Heart left ventricle (tissue), 16 donors: ENCODE results near the gene ARID3B. TPM values are rescaled to one million over a fixed set of nuclear protein-coding genes. Genes with fewer than 3 reads are reported as not detected.

Source experiments
- ATAC-seq, 4 donors: fragments of 200-7000 bp; cut with Tn5 transposase; one replicate each; pipeline ENCODE4 v1.9.1; 2020 to 2022; ENCODE audit warnings: moderate library complexity in 4 of 4, mild to moderate bottlenecking in 3 of 4, moderate number of reproducible peaks in 1 of 4
- DNase-seq, 5 donors: peaks; one replicate each; pipeline ENCODE4 v3.0.0-alpha.2; 2020
- H3K27ac ChIP-seq, 12 donors: fragments of 200-600 bp; sonication (generic) in 4 of 12; one replicate each; pipeline versions ENCODE4 v1.5.0 to v1.8.0; 2016 to 2022; ENCODE audit warnings: mild to moderate bottlenecking in 2 of 12
- H3K27me3 ChIP-seq, 9 donors: fragments of 200-600 bp; sonication (generic) in 2 of 9; one replicate each; pipeline versions ENCODE4 v1.5.1 to v1.8.0; 2016 to 2022; ENCODE audit warnings: mild to moderate bottlenecking in 3 of 9
- H3K36me3 ChIP-seq, 9 donors: fragments of 200-600 bp; sonication (generic) in 2 of 9; one replicate each; pipeline versions ENCODE4 v1.5.0 to v1.8.0; 2018 to 2022; ENCODE audit warnings: mild to moderate bottlenecking in 2 of 9
- H3K4me1 ChIP-seq, 12 donors: fragments of 200-600 bp; sonication (generic) in 4 of 12; one replicate each; pipeline versions ENCODE4 v1.5.0 to v1.8.0; 2016 to 2022; ENCODE audit warnings: mild to moderate bottlenecking in 3 of 12
- H3K4me3 ChIP-seq, 12 donors: fragments of 200-600 bp; sonication (generic) in 4 of 12; one replicate each; pipeline versions ENCODE4 v1.5.0 to v1.8.0; 2017 to 2022; ENCODE audit warnings: mild to moderate bottlenecking in 9 of 12, moderate library complexity in 4 of 12
- H3K9me3 ChIP-seq, 12 donors: fragments of 200-600 bp; sonication (generic) in 4 of 12; one replicate each; pipeline versions ENCODE4 v1.5.0 to v1.8.0; 2016 to 2022; ENCODE audit warnings: mild to moderate bottlenecking in 1 of 12
- POLR2A ChIP-seq, 2 donors: fragments of 450-650 bp; IDR thresholded peaks; one replicate each; pipeline ENCODE4 v1.6.1; 2017; ENCODE audit warnings: antibody characterized with exemption in 2 of 2, mild to moderate bottlenecking in 2 of 2, moderate library complexity in 2 of 2
- WGBS, 4 donors: extraction: QIAGEN DNeasy Blood & Tissue Kit in 2 of 4; methylation state at CpG; one replicate each; pipeline versions ENCODE4 v1.1.5 to v1.1.7; 2013 to 2018; 5-methylcytosine and 5-hydroxymethylcytosine counted together
- intact Hi-C, 10 donors: fragments of 100-400 bp; cut with DNase I; formaldehyde crosslinking; loops; one replicate each; pipeline versions ENCODE4 v1.11.1 to v1.14.2; 2022
- polyA plus RNA-seq, 2 donors: library from polyadenylated mRNA; stranded (reverse); fragments of 200-250 nt; gene quantifications; one replicate each; pipeline ENCODE4 v1.2.3, GENCODE V29; 2013
- total RNA-seq, 9 donors: library from RNA; depleted of rRNA in 2 of 9; stranded (reverse); fragments of >200 nt in 2 of 9; fragmentation: NEBNext Ultra II Directional in 3 of 9; extraction: Animal tissue kit (Norgen Biotek cat#: 25700) in 3 of 9; gene quantifications; one replicate each; pipeline versions ENCODE4 v1.1.0 to v1.2.4, GENCODE V29; 2016 to 2023
- TF ChIP-seq, protein P1 (sequence below), 12 donors: fragments of 200-600 bp; sonication (generic) in 4 of 12; IDR thresholded peaks; one replicate each; pipeline versions ENCODE4 v1.5.0 to v1.8.0; 2018 to 2022; ENCODE audit warnings: antibody characterized with exemption in 12 of 12, mild to moderate bottlenecking in 5 of 12
- donor health status: ischemic (EF 13 %, LVEDD 7.1; RV severe dilation, severe dysfunction).
- donor health status: healthy with polysubstance abuse.
- donor health status: DM: no; HTN: yes; CAD: no.
- donor health status: DM: no; HTN: no; CAD: no.
- donor health status: ischemic (EF 25% LVEDD 6.9; RV normal size, moderate dysfunction).
- donor health status: ischemic (EF 25% LVEDD 5.7; RV mildly dilated, moderate dysfunction).
- donor health status: healthy.
- donor health status: DM: yes; HTN: yes; CAD: no.
- donor health status: ischemic (EF 35%, LVEDD 5.7; RV mildly dilated, moderate dysfunction).
- donor health status: nonischemic (EF 11% LVEDD 7.7; RV severe dilation, severe dysfunction).
- donor health status: DM: yes; HTN: yes; CAD: no.
- donor health status: PGD.
- donor health status: ischemic (EF 29% LVEDD 5.4; RV normal size, mild dysfunction).
- donor health status: nonischemic (EF 23%, LVEDD 6.1; RV moderate dilation, normal function).

The ARID3B gene
- total and polyA plus RNA-seq, 11 donors, result 1.3 to 4.3 (median 2.1) TPM

DNA sequence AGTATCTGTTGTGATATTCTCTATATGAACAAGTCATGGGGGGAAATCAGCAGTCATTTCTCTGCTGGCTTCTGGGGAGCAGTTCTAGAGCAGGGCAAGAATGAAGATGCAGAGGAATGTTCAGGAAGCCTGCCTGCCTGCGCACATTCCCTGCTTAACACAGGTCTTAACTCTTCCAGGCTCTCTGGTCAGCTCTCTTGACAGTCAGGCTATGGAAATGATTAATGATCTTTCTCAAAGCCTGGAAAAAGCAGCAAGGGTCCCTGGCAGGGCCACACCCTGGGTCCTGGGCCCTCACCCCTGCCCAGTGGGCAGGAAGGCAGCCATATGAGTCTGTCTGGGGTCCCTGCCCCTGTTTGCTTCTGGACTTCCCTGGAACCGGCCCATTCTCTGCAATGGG, 43.2 kb downstream of the ARID3B start:
- no peak overlapping the region for H3K4me3 ChIP-seq
- intact Hi-C loops, result no loop called here
- TF ChIP-seq, protein P1, sequence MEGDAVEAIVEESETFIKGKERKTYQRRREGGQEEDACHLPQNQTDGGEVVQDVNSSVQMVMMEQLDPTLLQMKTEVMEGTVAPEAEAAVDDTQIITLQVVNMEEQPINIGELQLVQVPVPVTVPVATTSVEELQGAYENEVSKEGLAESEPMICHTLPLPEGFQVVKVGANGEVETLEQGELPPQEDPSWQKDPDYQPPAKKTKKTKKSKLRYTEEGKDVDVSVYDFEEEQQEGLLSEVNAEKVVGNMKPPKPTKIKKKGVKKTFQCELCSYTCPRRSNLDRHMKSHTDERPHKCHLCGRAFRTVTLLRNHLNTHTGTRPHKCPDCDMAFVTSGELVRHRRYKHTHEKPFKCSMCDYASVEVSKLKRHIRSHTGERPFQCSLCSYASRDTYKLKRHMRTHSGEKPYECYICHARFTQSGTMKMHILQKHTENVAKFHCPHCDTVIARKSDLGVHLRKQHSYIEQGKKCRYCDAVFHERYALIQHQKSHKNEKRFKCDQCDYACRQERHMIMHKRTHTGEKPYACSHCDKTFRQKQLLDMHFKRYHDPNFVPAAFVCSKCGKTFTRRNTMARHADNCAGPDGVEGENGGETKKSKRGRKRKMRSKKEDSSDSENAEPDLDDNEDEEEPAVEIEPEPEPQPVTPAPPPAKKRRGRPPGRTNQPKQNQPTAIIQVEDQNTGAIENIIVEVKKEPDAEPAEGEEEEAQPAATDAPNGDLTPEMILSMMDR (IDR thresholded peaks at IDR 0.05), result no peak
- TF ChIP-seq POLR2A (IDR thresholded peaks at IDR 0.05), result no peak
- DNase-seq (no peak), ATAC-seq (no peak)
- peaks cover 0 to 18% (median 6%) of the 10 kb centered on the region in 12 donors for H3K4me1 ChIP-seq
- peaks cover 0 to 20% (median 0%) of the 10 kb centered on the region in 9 donors for H3K36me3 ChIP-seq
- H3K27ac ChIP-seq, result no peak overlapping the region
- 82 to 90% (median 87%) methylated on average over 2 of the region's 2 CpGs for whole genome bisulfite sequencing, 4 donors
- H3K9me3 ChIP-seq, result no peaks in the 10 kb centered on the region
- no peaks in the 10 kb centered on the region for H3K27me3 ChIP-seq

DNA sequence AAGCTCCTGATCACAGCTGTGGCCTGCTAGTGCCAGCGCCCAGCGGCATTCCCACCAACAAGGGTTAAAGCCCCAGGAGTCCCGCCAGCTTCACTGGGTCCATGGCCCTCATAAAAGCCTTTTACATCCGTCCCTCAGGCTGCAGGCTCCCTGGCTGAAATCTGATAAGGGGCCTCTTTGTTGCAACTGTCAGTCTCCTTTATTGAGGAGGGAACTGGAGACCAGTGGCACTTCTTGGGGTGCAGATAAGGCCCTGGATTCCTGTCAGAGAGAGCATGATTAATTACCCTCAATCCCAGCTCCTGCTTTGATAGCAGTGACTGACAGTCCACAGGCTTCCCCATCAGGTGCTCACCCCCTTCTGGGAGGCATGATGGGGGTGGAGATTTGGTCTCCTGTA, 43.8 kb downstream of the ARID3B start:
- 81 to 85% (median 82%) methylated on average over 4 of the region's 4 CpGs for WGBS, 4 donors
- Histone ChIP-seq H3K36me3 (peaks cover 0 to 17% (median 0%) of the 10 kb centered on the region in 9 donors), H3K9me3 (no peaks in the 10 kb centered on the region), H3K27me3 (no peaks in the 10 kb centered on the region), H3K27ac (no peak overlapping the region), H3K4me1 (peaks cover 0 to 19% (median 6%) of the 10 kb centered on the region in 12 donors), H3K4me3 (no peak overlapping the region)
- ATAC-seq (no peak), DNase-seq (no peak)
- intact Hi-C loops, result no loop called here
- TF ChIP-seq POLR2A (IDR thresholded peaks at IDR 0.05), result no peak
- TF ChIP-seq, protein P1 (IDR thresholded peaks at IDR 0.05), result no peak

DNA sequence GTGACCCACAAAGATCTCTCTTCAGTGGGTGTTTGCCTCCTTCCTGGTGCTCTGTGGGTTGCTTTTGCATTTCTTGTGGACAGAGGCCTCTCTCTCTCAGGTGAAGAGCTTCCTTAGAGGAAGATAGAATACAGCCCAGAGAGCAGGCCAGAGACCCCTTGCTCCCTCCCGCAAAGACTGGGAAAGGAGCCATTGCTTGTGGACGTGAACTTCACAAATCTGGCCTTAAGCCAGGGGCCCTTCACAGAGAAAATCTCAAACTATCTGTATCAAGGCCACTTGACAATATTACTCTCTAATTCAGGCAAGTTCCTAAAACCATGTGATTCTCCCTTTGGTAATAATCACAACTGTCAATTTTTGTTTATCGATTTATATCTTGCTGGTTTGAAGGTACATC, 44.2 kb downstream of the ARID3B start:
- whole genome bisulfite sequencing, 4 donors, result 31 to 40% (median 34%) methylated on average over 3 of the region's 3 CpGs

DNA sequence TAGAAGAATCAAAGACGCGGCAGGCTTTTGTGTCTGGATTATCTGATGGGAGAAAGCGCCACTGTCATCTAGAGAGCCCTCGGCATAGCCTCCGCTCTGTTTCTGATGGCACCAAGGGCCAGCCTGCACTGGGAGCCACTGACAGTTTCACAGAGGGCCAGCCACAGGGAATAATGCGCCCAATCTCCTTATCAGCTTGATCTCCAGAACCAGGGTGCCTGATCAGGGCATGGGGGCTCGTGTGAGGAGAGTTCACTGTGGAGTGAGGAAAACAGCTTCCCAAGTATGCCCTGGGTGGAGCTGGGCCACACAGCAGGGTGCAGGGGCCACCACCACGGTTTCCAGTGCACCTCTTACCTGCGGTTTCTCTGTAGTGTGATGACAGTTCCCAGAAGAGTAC, 44.8 kb downstream of the ARID3B start:
- Histone ChIP-seq H3K27ac (no peak overlapping the region), H3K9me3 (no peaks in the 10 kb centered on the region), H3K4me1 (peaks cover 0 to 24% (median 6%) of the 10 kb centered on the region in 12 donors), H3K36me3 (peaks cover 0 to 20% (median 7%) of the 10 kb centered on the region in 9 donors), H3K27me3 (no peaks in the 10 kb centered on the region), H3K4me3 (no peak overlapping the region)
- no peak for ATAC-seq
- WGBS, 4 donors, result 91 to 98% (median 92%) methylated on average over 9 of the region's 9 CpGs
- intact Hi-C loops, result no loop called here
- TF ChIP-seq POLR2A (IDR thresholded peaks at IDR 0.05), result no peak
- TF ChIP-seq, protein P1 (IDR thresholded peaks at IDR 0.05), result no peak
- no peak for DNase-seq

More for the DNA sequence above, 44.2 kb downstream of the ARID3B start:
- peaks cover 0 to 17% (median 2%) of the 10 kb centered on the region in 9 donors for H3K36me3 ChIP-seq
- no peak overlapping the region for H3K27ac ChIP-seq
- no peaks in the 10 kb centered on the region for H3K27me3 ChIP-seq
- DNase-seq, result no peak
- intact Hi-C loops, result no loop called here
- TF ChIP-seq POLR2A (IDR thresholded peaks at IDR 0.05), result no peak
- TF ChIP-seq, protein P1 (IDR thresholded peaks at IDR 0.05), result no peak
- H3K4me1 ChIP-seq, result peaks cover 0 to 23% (median 6%) of the 10 kb centered on the region in 12 donors
- no peak for ATAC-seq
- no peak overlapping the region for H3K4me3 ChIP-seq
- no peaks in the 10 kb centered on the region for H3K9me3 ChIP-seq
